ENCODE data around the gene TCP10L.
"Not testable (repeated sequence)": the region's sequence is repeated elsewhere in the genome, so short reads cannot be mapped to it uniquely, and the experiment has no call there.

TCP10L gene

DNA sequence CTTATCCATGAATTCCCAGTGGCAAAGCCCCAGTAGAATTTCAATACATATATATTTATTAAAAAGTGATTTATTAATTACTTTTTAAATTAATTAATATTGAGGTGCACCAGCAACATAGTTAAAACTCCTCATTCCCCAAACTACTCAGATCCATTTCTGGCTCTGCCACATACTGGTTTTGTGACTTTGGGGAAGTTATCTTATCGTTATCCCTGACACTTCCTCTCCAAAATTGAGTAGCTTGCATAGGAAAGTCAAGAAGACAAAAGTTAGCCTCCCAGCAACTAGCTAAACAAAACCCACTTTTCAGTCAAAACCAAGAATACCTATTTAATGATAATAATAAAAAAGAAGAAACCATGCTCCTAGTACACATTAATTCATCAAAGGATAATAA is 35.9 kb downstream of the TCP10L start:
- DNase-seq = no peak

DNA sequence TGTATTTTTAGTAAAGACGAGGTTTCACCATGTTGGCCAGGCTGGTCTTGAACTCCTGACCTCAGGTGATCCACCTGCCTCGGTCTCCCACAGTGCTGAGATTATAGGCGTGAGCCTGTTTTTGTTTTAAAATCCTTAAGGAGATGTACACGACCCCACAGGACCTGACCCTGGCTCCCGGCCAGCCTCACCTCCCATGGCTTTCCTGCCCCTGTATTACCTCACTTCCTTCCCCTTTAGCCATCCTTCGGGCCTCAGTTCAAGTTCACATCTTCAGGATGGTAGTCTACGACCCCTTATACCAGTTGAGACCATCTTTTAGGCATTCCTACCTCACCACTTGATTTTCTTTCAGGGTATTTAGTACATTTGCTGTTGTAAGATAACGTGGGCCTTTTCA is 36.3 kb downstream of the TCP10L start:
- no peak for DNase-seq

DNA sequence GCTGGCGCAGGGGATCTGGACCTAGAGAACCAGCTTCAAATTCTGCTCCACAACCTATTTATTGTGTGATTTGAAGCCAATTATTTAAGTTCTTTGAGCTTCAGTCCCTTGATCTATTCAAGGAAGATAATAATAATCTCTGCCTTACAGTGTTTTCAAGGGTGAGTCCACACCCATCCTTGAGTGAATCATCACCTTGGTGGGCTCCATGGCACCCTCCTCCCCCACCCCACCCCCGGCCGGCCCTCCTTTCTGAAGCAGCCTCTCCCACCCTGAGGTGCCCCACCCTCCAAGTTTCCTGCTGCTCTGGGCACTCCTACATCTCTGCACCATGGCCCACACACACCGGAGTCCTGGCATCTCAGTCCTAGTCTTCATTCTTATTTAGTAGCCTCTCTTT is 38.3 kb downstream of the TCP10L start:
- DNase-seq = no peak

DNA sequence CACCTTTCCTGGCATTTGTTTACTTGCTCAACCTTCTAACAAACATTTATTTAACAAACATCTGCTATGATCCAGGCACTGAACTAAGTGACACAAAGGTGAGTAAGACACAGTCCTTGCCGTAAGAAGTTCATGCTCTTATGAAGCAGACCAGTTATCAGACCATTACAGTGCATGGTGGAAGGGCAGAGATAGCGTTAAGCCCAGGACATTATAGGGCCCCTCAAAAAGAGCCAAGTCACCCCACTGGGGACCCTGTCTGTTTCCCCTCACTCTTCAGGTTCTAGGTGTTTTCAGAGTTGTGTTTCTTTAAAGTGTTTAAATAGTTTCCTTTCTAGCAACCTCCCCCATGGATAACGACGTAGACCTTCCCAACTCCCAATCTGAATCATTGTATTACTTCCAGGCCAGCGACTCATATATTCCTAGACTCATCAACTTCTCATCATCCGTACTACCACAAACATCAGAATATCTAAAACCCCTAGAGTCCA is 39.3 kb downstream of the TCP10L start:
- DNase-seq = no peak

DNA sequence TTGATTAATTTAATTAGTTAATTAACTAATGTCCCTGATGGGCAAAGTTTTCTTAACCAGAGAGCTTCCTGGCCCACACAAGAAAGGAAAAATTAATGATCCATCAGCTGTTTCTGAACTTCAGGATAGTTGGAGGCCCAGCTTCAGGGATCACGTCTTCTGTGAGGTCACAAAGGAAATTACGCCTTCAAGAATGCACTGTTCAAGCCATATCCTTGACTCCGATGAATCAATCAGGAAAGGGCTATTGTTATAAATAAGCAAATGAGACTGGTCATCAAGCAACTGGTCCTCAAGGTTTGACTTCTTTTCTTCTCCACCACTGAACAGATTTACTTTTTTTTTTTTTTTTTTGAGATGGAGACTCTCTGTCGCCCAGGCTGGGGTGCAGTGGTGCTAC is 40.6 kb downstream of the TCP10L start:
- no peak for DNase-seq

DNA sequence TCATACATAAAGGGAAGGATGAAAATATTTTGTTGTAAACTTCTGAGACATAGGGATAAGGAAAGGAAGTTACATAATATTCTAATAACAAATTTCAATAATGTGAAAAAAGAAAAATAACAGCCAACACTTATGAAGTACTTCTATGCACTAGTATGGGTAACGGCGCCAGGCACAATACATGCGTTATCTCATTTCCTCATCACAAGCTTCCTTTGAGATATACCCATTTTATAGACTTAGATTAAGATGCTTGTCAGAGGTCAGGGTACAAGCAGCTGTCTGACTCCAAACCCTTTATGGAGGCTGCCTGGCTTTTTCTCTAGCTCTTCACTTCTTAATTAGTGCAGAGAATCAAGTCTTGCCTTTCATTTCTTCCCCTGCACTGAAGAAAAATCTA is 41.3 kb downstream of the TCP10L start:
- DNase-seq = no peak

DNA sequence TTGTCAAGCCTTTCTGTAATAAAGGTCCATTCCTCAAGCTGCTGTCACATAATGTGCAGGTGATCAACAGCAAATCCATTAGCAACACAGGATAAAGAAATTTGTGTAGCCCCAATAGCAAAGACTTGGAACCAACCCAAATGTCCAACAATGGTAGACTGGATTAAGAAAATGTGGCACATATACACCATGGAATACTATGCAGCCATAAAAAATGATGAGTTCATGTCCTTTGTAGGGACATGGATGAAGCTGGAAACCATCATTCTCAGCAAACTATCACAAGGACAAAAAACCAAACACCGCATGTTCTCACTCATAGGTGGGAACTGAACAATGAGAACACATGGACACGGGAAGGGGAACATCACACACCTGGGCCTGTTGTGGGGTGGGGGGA is 42.3 kb downstream of the TCP10L start:
- not testable (repeated sequence) for DNase-seq

DNA sequence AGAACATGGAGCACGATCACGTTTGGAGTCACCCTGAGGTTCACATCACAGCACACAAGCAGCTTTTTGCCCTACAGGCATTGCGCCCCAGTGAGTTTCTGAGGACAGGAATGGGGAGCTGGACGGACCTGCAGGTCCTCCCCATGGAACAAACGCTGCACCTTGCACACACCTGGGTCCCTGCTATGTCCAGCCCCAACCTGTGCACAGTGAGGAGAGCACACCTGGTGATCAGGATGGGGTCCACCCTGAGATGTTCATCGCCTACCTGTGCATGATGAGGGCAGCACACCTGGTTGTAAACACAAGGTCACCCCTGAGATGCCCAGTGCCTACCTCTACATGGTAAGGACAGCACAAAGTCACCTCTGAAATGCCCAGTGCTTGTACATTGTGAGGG is 45.9 kb downstream of the TCP10L start:
- DNase-seq = no peak

DNA sequence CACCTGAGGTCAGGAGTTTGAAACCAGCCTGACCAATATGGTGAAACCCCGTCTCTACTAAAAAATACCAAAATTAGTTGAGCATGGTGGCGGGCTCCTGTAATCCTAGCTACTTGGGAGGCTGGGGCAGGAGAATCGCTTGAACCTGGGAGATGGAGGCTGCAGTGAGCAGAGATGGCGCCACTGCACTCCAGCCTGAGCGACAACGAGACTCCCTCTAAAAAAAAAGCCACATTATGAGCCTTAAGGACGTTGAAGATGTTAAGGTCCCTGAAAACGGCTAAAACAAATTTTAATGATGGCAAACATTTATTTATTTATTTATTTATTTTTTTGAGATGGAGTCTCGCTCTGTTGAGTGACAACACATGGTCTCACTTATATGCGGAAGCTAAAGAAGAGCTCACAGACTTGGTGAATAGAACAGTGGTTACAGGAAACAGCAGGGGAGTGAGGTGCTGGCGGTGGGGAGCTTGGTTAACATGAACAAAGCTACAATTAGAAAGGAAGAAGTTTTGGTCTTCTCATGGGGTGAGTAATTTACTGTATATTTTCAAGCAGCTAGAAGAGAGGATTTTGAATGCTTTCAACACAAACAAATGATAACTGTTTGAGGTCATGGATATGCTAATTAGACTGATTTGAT is 47.1 kb downstream of the TCP10L start:
- peak in 1 of 4 experiments; percentile 21 for DNase-seq

DNA sequence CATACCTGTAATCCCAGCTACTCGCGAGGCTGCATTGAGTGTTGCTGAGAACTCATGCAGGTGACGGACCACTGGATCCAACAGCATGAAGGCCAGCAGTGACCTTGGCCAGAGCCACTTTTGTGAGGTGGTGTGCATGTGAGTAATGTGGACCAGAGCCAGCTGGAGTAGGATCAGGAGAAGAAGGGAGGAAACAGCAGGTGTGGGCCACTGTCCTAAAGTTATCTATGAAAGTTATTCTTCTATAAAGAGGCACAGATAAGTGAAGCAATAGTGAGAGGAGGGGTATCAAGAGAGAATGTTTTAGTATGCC is 47.8 kb downstream of the TCP10L start:
- DNase-seq = no peak

DNA sequence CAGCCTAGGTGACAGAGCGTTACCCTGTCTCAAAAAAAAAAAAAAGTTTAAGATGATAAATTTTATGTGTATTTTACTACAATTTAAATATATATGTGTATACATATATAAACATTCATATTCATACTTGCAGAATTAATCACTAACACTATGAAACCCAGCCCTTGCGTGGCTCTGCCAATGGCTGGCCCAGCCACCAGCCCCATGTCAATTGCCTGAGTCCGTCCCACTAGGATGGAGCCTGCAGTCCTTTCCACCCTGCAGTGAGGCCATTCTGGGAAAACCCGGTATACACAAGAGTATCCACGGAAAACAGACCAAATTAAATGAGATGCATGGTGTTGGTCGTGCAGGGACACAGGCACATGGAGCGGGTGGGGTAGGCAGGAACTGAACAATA is 49.7 kb downstream of the TCP10L start:
- DNase-seq = no peak

DNA sequence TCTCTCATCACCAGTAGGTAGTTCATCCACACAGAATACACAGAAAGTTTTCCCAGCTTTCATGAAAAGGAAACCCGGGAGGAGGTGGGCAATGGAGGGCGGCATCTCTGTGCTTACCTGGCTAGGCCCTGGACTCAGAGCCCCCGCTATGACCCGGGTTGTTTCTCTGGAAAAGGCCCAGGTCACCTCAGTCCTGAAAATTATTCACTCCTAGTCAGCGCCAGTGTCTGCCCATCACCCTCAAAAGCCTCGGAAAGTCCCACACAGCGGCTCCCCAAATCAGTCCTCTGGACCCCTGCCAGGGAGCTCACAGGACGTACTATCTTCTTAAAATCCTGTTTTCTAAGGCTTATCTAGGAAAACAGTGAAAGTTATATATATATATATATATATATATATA is 51.2 kb downstream of the TCP10L start:
- no peak for DNase-seq

DNA sequence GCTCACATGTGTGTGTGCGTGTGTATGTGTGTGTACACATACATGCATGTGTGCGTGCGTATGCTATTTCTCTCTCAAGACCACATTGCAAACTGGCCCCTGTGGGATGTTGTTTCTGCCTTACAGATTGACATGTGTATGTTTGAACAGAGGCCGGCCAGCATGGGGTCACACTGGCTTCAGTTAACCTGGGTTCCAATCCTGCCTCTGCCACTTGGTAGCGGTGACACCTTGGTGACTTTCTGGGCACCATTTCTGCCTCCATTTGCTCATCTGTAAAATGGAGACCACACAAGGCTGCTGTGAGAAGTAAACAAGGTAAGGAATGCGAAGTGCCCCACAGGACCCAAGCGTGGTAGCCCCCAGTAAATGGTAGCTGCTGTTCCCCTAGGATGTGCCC is 51.7 kb downstream of the TCP10L start:
- DNase-seq = no peak

DNA sequence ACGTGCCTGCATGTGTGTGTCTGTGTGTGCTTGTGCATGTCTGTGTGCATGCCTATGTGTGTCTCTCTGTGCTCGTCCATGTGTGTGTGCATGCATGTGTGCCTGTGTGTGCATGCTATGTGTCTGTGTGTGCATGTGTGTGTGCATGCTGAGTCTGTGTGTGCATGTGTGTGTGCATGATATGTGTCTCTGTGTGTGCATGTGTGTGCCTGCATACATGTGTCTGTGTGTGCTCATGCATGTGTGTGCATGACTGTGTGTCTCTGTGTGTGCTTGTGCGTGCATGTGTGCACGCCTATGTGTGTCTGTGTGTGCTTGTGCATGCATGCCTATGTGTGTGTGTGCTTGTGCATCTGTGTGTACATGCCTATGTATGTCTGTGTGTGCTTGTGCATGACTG is 52.3 kb downstream of the TCP10L start:
- DNase-seq = no peak

DNA sequence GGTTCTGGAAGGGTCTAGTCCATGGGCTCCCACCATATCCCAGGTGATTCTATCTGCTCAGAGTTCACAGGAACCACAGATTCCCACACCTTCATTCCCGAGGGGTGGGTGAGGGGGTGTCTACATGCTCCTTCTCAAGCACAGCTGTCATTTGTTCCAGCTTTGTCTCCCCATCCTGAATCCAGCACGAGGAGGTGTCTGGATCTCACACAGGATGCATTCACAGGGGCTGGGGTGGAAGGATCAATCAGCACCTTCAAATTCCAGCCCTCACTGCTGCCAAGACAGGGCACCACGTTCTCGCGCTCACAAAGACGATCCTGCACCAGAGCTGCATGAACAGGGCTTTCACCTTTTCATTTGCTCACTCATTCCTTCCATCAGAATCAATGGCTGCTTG is 52.7 kb downstream of the TCP10L start:
- DNase-seq = no peak

DNA sequence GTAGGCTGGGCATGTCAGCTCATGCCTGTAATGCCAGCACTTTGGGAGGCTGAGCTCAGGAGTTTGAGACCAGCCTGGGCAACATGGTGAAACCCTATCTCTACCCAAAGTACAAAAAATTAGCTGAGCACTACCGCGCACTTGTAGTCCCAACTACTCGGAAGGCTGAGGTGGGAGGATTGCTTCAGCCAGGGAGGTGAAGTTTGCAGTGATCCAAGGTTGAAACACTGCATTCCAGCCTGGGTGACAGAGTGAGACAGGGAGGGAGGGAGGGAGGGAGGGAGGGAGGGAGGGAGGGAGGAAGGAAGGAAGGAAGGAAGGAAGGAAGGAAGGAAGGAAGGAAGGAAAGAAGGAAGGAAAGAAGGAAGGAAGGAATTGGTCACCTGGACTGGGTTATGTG is 53.8 kb downstream of the TCP10L start:
- DNase-seq = not testable (repeated sequence)

DNA sequence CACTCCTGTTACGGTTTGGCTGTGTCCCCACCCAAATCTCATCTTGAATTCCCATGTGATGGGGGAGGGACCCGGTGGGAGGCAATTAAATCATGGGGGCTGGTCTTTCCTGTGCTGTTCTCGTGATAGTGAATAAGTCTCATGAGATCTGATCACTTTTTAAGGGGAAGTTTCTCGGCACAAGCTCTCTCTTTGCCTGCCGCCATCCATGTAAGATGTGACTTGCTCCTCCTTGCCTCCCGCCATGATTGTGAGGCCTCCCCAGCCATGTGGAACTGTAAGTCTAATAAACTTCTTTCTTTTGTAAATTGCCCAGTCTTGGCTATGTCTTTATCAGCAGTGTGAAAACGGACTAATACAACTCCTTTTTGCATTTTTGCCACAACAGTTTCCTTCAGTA is 54.5 kb downstream of the TCP10L start:
- not testable (repeated sequence) for DNase-seq

DNA sequence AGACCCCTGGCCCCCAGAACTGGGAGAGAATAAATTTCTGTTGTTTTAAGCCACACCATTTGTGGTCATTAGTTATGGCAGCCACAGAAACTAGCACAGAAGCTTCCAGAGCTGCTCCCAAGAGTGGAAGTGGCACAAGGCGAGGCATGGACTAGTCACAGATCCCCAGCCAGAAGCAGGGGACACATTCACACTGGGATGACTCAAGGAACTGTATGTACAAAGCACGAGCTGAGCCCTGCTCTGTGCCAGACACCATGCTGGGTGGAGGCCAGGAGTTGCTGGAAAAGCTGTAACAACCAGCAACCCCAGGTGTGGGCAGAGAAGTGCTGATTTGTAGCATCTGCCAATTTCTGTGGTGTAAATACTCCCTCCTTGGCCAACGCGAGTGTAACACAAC is 55.6 kb downstream of the TCP10L start:
- no peak for DNase-seq

DNA sequence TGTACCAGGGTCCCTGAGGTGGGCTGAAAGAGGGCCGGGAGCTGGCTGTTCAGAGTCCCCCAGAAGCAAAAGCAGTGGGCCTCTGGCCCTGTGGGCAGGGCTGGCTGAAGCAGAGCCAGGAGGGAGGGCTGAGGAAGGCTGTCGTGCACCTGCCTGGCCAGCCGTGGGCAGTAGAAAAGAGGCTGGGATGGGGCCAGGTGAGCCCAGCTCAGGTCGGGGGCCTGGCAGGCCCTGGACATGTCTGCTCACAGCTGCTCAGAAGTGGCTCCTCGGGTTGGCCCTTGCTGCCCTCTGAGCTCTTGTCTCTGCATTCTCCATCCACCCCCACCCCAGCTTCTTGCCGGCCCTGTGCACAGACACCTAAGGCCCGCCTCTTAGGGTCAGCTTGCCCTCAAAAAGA is 60.0 kb downstream of the TCP10L start:
- no peak for DNase-seq

DNA sequence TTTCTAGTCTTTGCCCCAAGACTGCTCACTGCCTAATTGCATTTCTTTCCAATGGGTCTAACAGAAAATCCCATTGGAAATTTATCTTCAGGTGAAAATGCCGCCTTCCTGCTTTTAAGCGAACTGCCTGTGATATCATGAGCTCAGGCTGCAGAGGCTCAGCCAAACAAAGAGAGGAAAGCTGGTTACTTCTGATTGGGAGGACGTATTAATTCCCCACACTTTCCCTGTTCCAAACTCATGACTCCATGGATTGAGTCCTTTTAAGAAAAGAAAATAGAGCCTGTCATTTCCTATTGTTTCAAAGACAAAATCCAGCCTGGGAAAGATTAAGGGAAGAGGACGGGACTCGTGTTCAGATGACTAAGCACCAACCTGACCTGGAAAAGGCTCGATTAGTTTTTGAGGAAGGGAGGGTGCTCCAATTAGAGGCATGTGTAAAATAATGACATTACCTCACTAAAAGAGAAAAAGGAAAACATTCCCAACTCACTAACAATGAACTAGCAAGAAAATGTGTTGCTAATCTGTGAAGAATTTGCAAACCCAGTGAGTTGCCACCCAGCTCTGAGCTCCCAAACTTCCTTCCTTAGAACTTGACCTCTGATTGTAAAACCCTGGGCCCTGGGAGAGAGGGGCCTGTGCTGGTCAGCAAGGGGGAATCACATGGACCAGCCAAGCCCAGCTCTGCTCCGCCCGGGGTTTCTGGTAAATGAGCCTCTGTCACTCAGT is 61.2 kb downstream of the TCP10L start:
- no peak for DNase-seq

Data from activated naive CD4-positive, alpha-beta T cell (primary cell).